B cell (primary cell): ENCODE data around the gene LARGE1. TPM values are rescaled to one million over a fixed set of nuclear protein-coding genes. Genes with fewer than 3 reads are reported as not detected.

ENCODE experiments used
- ATAC-seq: fragments of 200-7000 bp; cut with Tn5 transposase; one replicate; pipeline ENCODE4 v1.10.0; 2021; ENCODE audit warnings: low read depth, mild to moderate bottlenecking, moderate number of reproducible peaks, moderate library complexity
- CTCF ChIA-PET: fragments of 350-600 bp; sonication (Branson Sonifier 250); formaldehyde crosslinking; loops from one replicate; lab custom pipeline; 2021; ENCODE audit warnings: antibody characterized with exemption, inconsistent platforms; lab: Charles Lee
- POLR2A ChIA-PET: fragments of 350-600 bp; sonication (Branson Sonifier 250); formaldehyde crosslinking; loops from one replicate; lab custom pipeline; 2021; ENCODE audit warnings: antibody characterized with exemption; lab: Charles Lee
- DNase-seq: peaks from one replicate; pipeline ENCODE4 v3.0.0; 2013
- H2AFZ ChIP-seq: 2 replicates; pipeline ENCODE4 v1.6.1; 2012; ENCODE audit warnings: mild to moderate bottlenecking, low read depth, low read length; ENCODE audit not compliant: insufficient read depth, poor library complexity, severe bottlenecking
- H3K27ac ChIP-seq, 2 donors: 1 replicate in 1 of 2; 2 replicates in 1 of 2; pipeline ENCODE4 v1.5.1; 2012 to 2013; ENCODE audit warnings: low read length in 2 of 2, mild to moderate bottlenecking in 2 of 2, moderate library complexity in 1 of 2
- H3K27me3 ChIP-seq, 4 experiments: fragments of 200-600 bp in 1 of 4; sonication (generic) in 1 of 4; replicated peaks in 1 of 4; 1 replicate in 2 of 4; 2 replicates in 2 of 4; pipeline versions ENCODE4 v1.6.1 to v1.7.0; 2013 to 2016; ENCODE audit warnings: low read length in 3 of 4, mild to moderate bottlenecking in 2 of 4, mixed read lengths in 1 of 4, moderate library complexity in 1 of 4; ENCODE audit not compliant: insufficient read depth in 4 of 4, control insufficient read depth in 3 of 4; ENCODE audit errors: control extremely low read depth in 1 of 4
- H3K36me3 ChIP-seq, 2 experiments: replicated peaks in 1 of 2; 1 replicate in 1 of 2; 2 replicates in 1 of 2; pipeline versions ENCODE4 v1.6.1 to v1.7.1; 2013; ENCODE audit warnings: low read length in 1 of 2; ENCODE audit not compliant: insufficient read depth in 2 of 2, control insufficient read depth in 1 of 2; ENCODE audit errors: control extremely low read depth in 1 of 2, extremely low read depth in 1 of 2
- H3K4me1 ChIP-seq, 2 donors: fragments of 200-600 bp in 1 of 2; sonication (generic) in 1 of 2; 1 replicate in 1 of 2; 2 replicates in 1 of 2; pipeline versions ENCODE4 v1.5.1 to v1.6.1; 2013 to 2017; ENCODE audit warnings: low read length in 2 of 2; ENCODE audit not compliant: control insufficient read depth in 2 of 2, insufficient read depth in 2 of 2
- H3K4me2 ChIP-seq: replicated peaks from 2 replicates; pipeline ENCODE3; 2012; ENCODE audit warnings: mild to moderate bottlenecking, low read depth, low read length; ENCODE audit not compliant: poor library complexity, severe bottlenecking
- H3K4me3 ChIP-seq, 5 experiments: fragments of 200-600 bp in 1 of 5; sonication (generic) in 1 of 5; 1 replicate in 3 of 5; 2 replicates in 2 of 5; pipeline versions ENCODE4 v1.5.1 to v1.7.0; 2011 to 2016; ENCODE audit warnings: low read length in 4 of 5, mild to moderate bottlenecking in 4 of 5, low read depth in 2 of 5, control low read depth in 1 of 5, moderate library complexity in 1 of 5; ENCODE audit not compliant: insufficient read depth in 1 of 5; ENCODE audit errors: control extremely low read depth in 1 of 5, extremely low read depth in 1 of 5
- H3K79me2 ChIP-seq: fragments of 200-600 bp; sonication (generic); one replicate; pipeline ENCODE4 v1.6.0; 2016; ENCODE audit warnings: low read length; ENCODE audit not compliant: control insufficient read depth, insufficient read depth
- H3K9ac ChIP-seq: fragments of 200-600 bp; sonication (generic); 2 replicates; pipeline ENCODE4 v1.6.1; 2017; ENCODE audit warnings: mild to moderate bottlenecking, low read length, moderate library complexity
- H3K9me3 ChIP-seq, 3 donors: one replicate each; pipeline versions ENCODE4 v1.6.1 to v1.7.1; 2013; ENCODE audit warnings: low read length in 2 of 3; ENCODE audit not compliant: control insufficient read depth in 2 of 3, insufficient read depth in 1 of 3; ENCODE audit errors: control extremely low read depth in 1 of 3
- H4K20me1 ChIP-seq: 2 replicates; pipeline ENCODE4 v1.6.0; 2012; ENCODE audit warnings: mild to moderate bottlenecking, low read length; ENCODE audit not compliant: insufficient read depth, control insufficient read depth, poor library complexity, severe bottlenecking
- H3K27ac Mint-ChIP-seq: one replicate; pipeline ENCODE4 v1.8.0; 2021; ENCODE audit warnings: mixed read lengths
- H3K27me3 Mint-ChIP-seq: one replicate; pipeline ENCODE4 v1.8.0; 2021; ENCODE audit warnings: mixed read lengths
- H3K4me1 Mint-ChIP-seq: one replicate; pipeline ENCODE4 v1.8.0; 2021; ENCODE audit warnings: mixed read lengths
- H3K4me3 Mint-ChIP-seq: one replicate; pipeline ENCODE4 v1.8.0; 2021; ENCODE audit warnings: mixed read lengths
- H3K9me3 Mint-ChIP-seq: one replicate; pipeline ENCODE4 v1.8.0; 2022; ENCODE audit warnings: mixed read lengths; ENCODE audit not compliant: insufficient read depth
- CTCF ChIP-seq: fragments of 200-600 bp; IDR thresholded peaks from one replicate; pipeline ENCODE4 v1.8.0; 2022; ENCODE audit warnings: antibody characterized with exemption, mild to moderate bottlenecking
- EZH2 ChIP-seq: IDR thresholded peaks from 2 replicates; pipeline ENCODE4 v1.6.1; 2012; ENCODE audit warnings: borderline replicate concordance, low read depth, mild to moderate bottlenecking, moderate library complexity, low read length; ENCODE audit not compliant: insufficient read depth, poor library complexity, severe bottlenecking
- WGBS: methylation state at CpG from one replicate; pipeline ENCODE4 v1.1.5; 2013; ENCODE audit warnings: missing lambda C conversion rate; ENCODE audit not compliant: insufficient coverage; 5-methylcytosine and 5-hydroxymethylcytosine counted together
- intact Hi-C: fragments of 100-400 bp; cut with micrococcal nuclease; formaldehyde crosslinking; loops from one replicate; pipeline ENCODE4 v1.10.0; 2022
- polyA plus RNA-seq: library from polyadenylated mRNA; depleted of rRNA; stranded (reverse); fragments of >200 nt; gene quantifications from 2 replicates; pipeline ENCODE4 v1.2.3, GENCODE V29; 2012
- total RNA-seq, 2 donors: library from RNA; stranded (reverse); fragments of 120-200 nt in 1 of 2; gene quantifications; 1 replicate in 1 of 2; 2 replicates in 1 of 2; pipeline versions ENCODE4 v1.2.3 to v1.2.4, GENCODE V29; 2013 to 2022

LARGE1 gene
- total and polyA plus RNA-seq, 2 donors (not counting 1 experiment from before 2014, with no cell fraction given) = 20.7 to 82.0 TPM

- no peak for ATAC-seq
- H4K20me1 ChIP-seq = no peaks in the 10 kb centered on the region
- Mint-ChIP-seq H3K27me3 (no peaks in the 10 kb centered on the region), H3K4me3 (peak overlapping the region; percentile 61), H3K4me1 (peaks cover 57% of the 10 kb centered on the region), H3K27ac (peak overlapping the region; percentile 86), H3K9me3 (no peaks in the 10 kb centered on the region)
- H3K36me3 ChIP-seq = no peaks in the 10 kb centered on the region
- no peak overlapping the region for H3K9ac ChIP-seq
- CTCF ChIA-PET = interaction anchor here (0.7 to 8.3 kb wide), 18 partner anchors 10 to 495 kb away, joined by 3 to 258 read pairs (median 4); no protein-coding TSS in a partner anchor
- no peak for TF ChIP-seq EZH2
- no peak for TF ChIP-seq CTCF
- no peaks in the 10 kb centered on the region for H3K9me3 ChIP-seq
- H3K27ac ChIP-seq = peak overlapping the region in 1 of 2 donors; percentile 72
- peaks cover 49 to 57% of the 10 kb centered on the region in 2 donors for H3K4me1 ChIP-seq
- no peak overlapping the region for H2AFZ ChIP-seq
- H3K27me3 ChIP-seq = no peaks in the 10 kb centered on the region
- H3K4me2 ChIP-seq = peak overlapping the region; percentile 21
- POLR2A ChIA-PET = interaction anchor here (1.2 to 3.5 kb wide), 3 partner anchors 10 to 277 kb away, joined by 3 to 11 read pairs (median 6); no protein-coding TSS in a partner anchor
- intact Hi-C loops = loop anchor here (1.0 kb wide), 2 partner anchors 59 to 276 kb away; no protein-coding TSS in a partner anchor
- H3K79me2 ChIP-seq = peaks cover 9% of the 10 kb centered on the region
- DNase-seq = no peak
- H3K4me3 ChIP-seq = no peak overlapping the region
- WGBS = no CpG with 5 or more reads among the region's 1 CpG
Measured at GRCh38 chr22:33578752-33579151, 341.5 kb downstream of the LARGE1 start.

- Mint-ChIP-seq H3K9me3 (no peaks in the 10 kb centered on the region), H3K27ac (peak overlapping the region; percentile 83), H3K27me3 (no peaks in the 10 kb centered on the region), H3K4me1 (peaks cover 65% of the 10 kb centered on the region), H3K4me3 (peak overlapping the region; percentile 33)
- intact Hi-C loops = no loop called here
- no CpG with 5 or more reads among the region's 4 CpGs for WGBS
- Histone ChIP-seq H3K4me3 (no peak overlapping the region), H3K9ac (no peak overlapping the region), H4K20me1 (no peaks in the 10 kb centered on the region), H3K27ac (peak overlapping the region; percentile 47 to 72), H3K36me3 (no peaks in the 10 kb centered on the region), H3K27me3 (no peaks in the 10 kb centered on the region), H3K79me2 (peaks cover 17% of the 10 kb centered on the region), H2AFZ (no peak overlapping the region), H3K9me3 (no peaks in the 10 kb centered on the region), H3K4me1 (peaks cover 58 to 66% of the 10 kb centered on the region in 2 donors), H3K4me2 (peak overlapping the region; percentile 48)
- ATAC-seq = no peak
- POLR2A ChIA-PET = interaction anchor here (1.0 to 3.5 kb wide), 3 partner anchors 9 to 58 kb away, joined by 3 to 11 read pairs (median 6); no protein-coding TSS in a partner anchor
- CTCF ChIA-PET = interaction anchor here (0.7 to 8.3 kb wide), 16 partner anchors 9 to 495 kb away, joined by 3 to 258 read pairs (median 4); no protein-coding TSS in a partner anchor
- peak; percentile 41 for DNase-seq
- no peak for TF ChIP-seq EZH2
Measured at GRCh38 chr22:33577862-33578411, 342.3 kb downstream of the LARGE1 start.
